Mesendoderm (in vitro differentiated cells): ENCODE measurements around the gene HMSD.
"Not testable (repeated sequence)": the region's sequence is repeated elsewhere in the genome, so short reads cannot be mapped to it uniquely, and the experiment has no call there.

ENCODE experiments used
- DNase-seq: peaks from one replicate; pipeline ENCODE4 v3.0.0; 2013
- H2AK5ac ChIP-seq: 2 replicates; pipeline ENCODE4 v1.6.1; 2013; ENCODE audit warnings: low read length, inconsistent platforms
- H2BK120ac ChIP-seq: 2 replicates; pipeline ENCODE4 v1.6.1; 2013; ENCODE audit warnings: low read depth, mild to moderate bottlenecking, low read length, moderate library complexity, mixed read lengths
- H2BK15ac ChIP-seq: replicated peaks from 2 replicates; pipeline ENCODE4 v1.6.1; 2013; ENCODE audit warnings: low read depth, mild to moderate bottlenecking, moderate library complexity
- H2BK5ac ChIP-seq: 2 replicates; pipeline ENCODE4 v1.6.1; 2013; ENCODE audit warnings: low read length, inconsistent platforms
- H3K18ac ChIP-seq: 2 replicates; pipeline ENCODE4 v1.6.1; 2013; ENCODE audit warnings: mild to moderate bottlenecking, low read length, mixed read lengths
- H3K23ac ChIP-seq: one replicate; pipeline ENCODE4 v1.6.1; 2013; ENCODE audit warnings: low read length
- H3K27ac ChIP-seq: 2 replicates; pipeline ENCODE4 v1.5.1; 2013; ENCODE audit warnings: low read depth, mild to moderate bottlenecking, inconsistent platforms, low read length, moderate library complexity
- H3K27me3 ChIP-seq: 2 replicates; pipeline ENCODE4 v1.6.1; 2013; ENCODE audit warnings: low read length, control low read depth, mild to moderate bottlenecking, inconsistent platforms; ENCODE audit not compliant: insufficient read depth, poor library complexity
- H3K36me3 ChIP-seq: 2 replicates; pipeline ENCODE4 v1.6.1; 2013; ENCODE audit warnings: low read length, inconsistent platforms; ENCODE audit not compliant: control insufficient read depth, insufficient read depth
- H3K4ac ChIP-seq: one replicate; pipeline ENCODE4 v1.6.1; 2013; ENCODE audit warnings: low read depth, mild to moderate bottlenecking, low read length, moderate library complexity
- H3K4me1 ChIP-seq: 2 replicates; pipeline ENCODE4 v1.6.1; 2013; ENCODE audit warnings: low read depth, low read length, inconsistent platforms; ENCODE audit not compliant: control insufficient read depth
- H3K4me2 ChIP-seq: 2 replicates; pipeline ENCODE4 v1.6.1; 2013; ENCODE audit warnings: low read length
- H3K4me3 ChIP-seq: 2 replicates; pipeline ENCODE4 v1.5.1; 2013; ENCODE audit warnings: mild to moderate bottlenecking, low read length
- H3K56ac ChIP-seq: one replicate; pipeline ENCODE4 v1.6.1; 2013; ENCODE audit warnings: low read length
- H3K79me1 ChIP-seq: 2 replicates; pipeline ENCODE4 v1.6.1; 2013; ENCODE audit warnings: low read length, inconsistent platforms
- H3K79me2 ChIP-seq: 2 replicates; pipeline ENCODE4 v1.6.1; 2013; ENCODE audit warnings: mild to moderate bottlenecking, low read length; ENCODE audit not compliant: control insufficient read depth, insufficient read depth
- H3K9ac ChIP-seq: 2 replicates; pipeline ENCODE4 v1.6.1; 2013; ENCODE audit warnings: low read length, inconsistent platforms
- H4K5ac ChIP-seq: one replicate; pipeline ENCODE4 v1.6.1; 2013; ENCODE audit warnings: low read length
- H4K8ac ChIP-seq: one replicate; pipeline ENCODE4 v1.6.1; 2013; ENCODE audit warnings: low read depth, mild to moderate bottlenecking, control low read depth, low read length, moderate library complexity
- WGBS: extraction: QIAGEN DNeasy Blood & Tissue Kit; methylation state at CpG from one replicate; pipeline ENCODE4 v1.1.7; 2013; ENCODE audit warnings: low lambda C conversion rate, missing lambda C conversion rate; ENCODE audit not compliant: insufficient coverage; ENCODE audit errors: extremely low coverage; 5-methylcytosine and 5-hydroxymethylcytosine counted together

The HMSD gene

DNA sequence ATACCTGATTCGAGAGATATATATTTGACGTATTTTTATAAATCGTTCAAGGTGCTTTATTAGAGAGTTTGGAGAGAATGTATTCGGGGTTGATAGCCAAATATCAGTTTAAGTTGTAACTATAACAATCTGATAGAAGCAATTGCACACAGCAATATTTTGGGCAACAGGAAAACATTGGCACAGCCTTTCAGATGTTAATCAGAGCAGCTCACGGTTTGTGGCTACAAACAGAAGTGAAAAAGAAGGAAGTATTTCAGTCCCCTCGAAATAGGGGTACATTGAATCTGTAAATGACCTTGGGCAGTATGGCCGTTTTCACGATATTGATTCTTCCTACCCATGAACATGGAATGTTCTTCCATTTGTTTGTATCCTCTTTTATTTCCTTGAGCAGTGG is 20.8 kb upstream of the HMSD start:
- Histone ChIP-seq H3K56ac (no peak overlapping the region), H3K79me2 (no peaks in the 10 kb centered on the region), H4K8ac (no peak overlapping the region), H4K5ac (no peak overlapping the region), H3K23ac (no peak overlapping the region), H3K36me3 (no peaks in the 10 kb centered on the region), H2BK5ac (no peak overlapping the region), H3K4ac (no peak overlapping the region), H3K27me3 (no peaks in the 10 kb centered on the region), H2BK120ac (no peak overlapping the region), H3K9ac (no peak overlapping the region), H3K4me3 (no peak overlapping the region), H3K79me1 (no peaks in the 10 kb centered on the region), H3K4me2 (no peak overlapping the region), H3K27ac (no peak overlapping the region), H2BK15ac (no peak overlapping the region), H3K18ac (no peak overlapping the region), H2AK5ac (no peak overlapping the region), H3K4me1 (no peaks in the 10 kb centered on the region)
- WGBS = 100% methylated on average over 4 of the region's 8 CpGs
- no peak for DNase-seq

DNA sequence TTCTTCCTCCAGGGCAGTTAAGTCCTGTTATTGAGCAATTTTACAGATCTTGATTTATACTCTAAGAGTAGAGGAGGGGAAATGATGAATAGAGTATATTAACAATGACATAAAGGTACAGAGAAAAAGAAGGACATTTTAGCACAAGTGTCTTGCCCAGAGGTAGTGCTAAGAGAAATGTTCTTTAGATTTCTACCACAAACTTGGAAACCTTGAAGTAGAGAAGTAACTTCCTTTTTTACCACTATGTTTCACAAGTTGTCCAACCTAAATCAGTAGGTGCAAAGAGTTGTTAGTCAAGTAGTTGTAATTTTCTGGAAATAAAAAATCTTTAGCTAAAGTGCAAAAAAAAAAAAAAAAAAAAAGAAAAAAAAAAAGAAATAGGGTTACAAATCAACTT is 19.7 kb upstream of the HMSD start:
- H4K8ac ChIP-seq, H2AK5ac ChIP-seq, H3K18ac ChIP-seq, H3K79me1 ChIP-seq, H3K4me2 ChIP-seq, H3K23ac ChIP-seq, H3K4ac ChIP-seq, H2BK15ac ChIP-seq, H3K9ac ChIP-seq, H2BK120ac ChIP-seq, H3K56ac ChIP-seq, H3K27me3 ChIP-seq, H3K79me2 ChIP-seq, H3K36me3 ChIP-seq, H3K4me3 ChIP-seq, H2BK5ac ChIP-seq, DNase-seq, H3K27ac ChIP-seq, H4K5ac ChIP-seq, H3K4me1 ChIP-seq: not testable (repeated sequence)

DNA sequence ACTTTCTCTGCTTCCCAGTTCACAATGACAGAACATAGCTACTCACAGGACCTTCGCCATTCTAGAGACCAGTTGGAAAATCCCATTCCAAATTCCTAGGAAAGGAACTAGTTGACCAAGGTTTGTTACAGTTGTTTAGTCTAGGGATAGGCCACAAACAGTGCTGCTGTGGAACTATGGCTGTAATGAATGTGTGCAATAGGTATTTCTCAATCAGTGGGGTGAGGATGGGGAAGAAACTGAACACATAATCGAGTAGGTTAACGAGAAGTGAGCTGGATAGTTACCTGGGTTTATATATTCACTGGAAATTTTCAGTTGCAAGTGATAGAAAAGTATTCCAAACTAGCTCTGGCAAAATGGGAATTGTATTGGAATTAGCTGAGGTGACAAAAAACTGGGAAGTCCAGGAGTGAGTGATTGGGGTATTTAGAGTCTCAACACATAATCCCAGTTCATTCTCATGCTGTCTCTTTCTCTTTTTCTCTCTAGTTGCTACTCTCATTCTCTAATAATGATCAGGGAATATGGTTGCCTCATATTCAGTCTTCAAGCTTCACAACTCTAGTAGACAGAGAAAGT is 18.2 kb upstream of the HMSD start:
- Histone ChIP-seq H3K27me3 (no peaks in the 10 kb centered on the region), H3K4me1 (no peaks in the 10 kb centered on the region), H2AK5ac (no peak overlapping the region), H3K4me3 (no peak overlapping the region), H3K18ac (no peak overlapping the region), H3K56ac (no peak overlapping the region), H3K4ac (no peak overlapping the region), H2BK5ac (no peak overlapping the region), H3K79me1 (no peaks in the 10 kb centered on the region), H3K9ac (no peak overlapping the region), H3K4me2 (no peak overlapping the region), H3K79me2 (no peaks in the 10 kb centered on the region), H2BK15ac (no peak overlapping the region), H3K36me3 (no peaks in the 10 kb centered on the region), H3K23ac (no peak overlapping the region), H2BK120ac (no peak overlapping the region), H3K27ac (no peak overlapping the region), H4K5ac (no peak overlapping the region), H4K8ac (no peak overlapping the region)
- DNase-seq = no peak
- no CpG with 5 or more reads among the region's 3 CpGs for WGBS

DNA sequence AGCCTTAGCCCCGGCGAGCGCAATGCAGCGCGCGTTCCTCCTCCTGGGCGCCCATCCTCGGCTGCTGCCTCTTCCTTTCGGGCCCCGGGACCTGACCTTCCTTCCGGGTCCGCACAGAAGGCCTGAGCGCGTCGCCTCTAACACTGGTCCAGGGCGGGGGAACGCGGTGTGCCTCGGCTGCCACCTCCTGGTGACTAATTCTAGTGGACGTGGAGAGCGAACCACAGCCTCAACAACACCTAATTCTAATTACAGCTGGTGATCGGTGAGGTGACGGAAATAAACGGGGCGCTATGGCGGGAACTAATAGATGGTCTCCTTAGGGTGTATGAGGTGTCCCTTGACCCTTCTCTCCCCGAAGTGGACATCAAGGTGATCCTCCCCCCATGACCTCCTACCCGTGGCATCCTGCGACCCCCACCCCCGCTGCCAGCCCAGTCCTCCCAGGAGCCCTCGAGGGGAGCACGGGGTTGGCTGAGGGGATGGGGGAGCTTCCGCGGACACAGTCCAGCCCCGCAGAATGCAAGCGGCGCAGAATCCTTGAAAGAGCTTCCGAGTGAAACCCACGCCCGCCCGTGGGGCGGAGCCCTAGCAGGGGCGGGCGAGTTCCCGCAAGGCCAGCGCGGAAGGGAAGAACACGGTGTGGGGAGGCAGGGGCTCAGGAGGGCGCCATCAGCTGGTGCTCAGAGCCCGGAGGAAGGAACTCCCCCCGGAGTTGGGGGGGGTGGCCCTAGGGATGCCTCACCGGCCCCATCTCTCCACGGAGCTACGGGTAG is 12.8 kb upstream of the HMSD start:
- Histone ChIP-seq H3K79me1 (no peaks in the 10 kb centered on the region), H3K4me2 (peak overlapping the region; percentile 95), H3K4me1 (no peaks in the 10 kb centered on the region), H3K27ac (no peak overlapping the region), H3K4me3 (peak overlapping the region; percentile 51), H2AK5ac (no peak overlapping the region), H3K23ac (no peak overlapping the region), H3K9ac (peak overlapping the region; percentile 63), H3K18ac (peak overlapping the region; percentile 19), H2BK5ac (no peak overlapping the region), H4K8ac (no peak overlapping the region), H3K36me3 (no peaks in the 10 kb centered on the region), H4K5ac (no peak overlapping the region), H3K4ac (no peak overlapping the region), H3K56ac (peak overlapping the region; percentile 79), H2BK15ac (no peak overlapping the region), H3K27me3 (no peaks in the 10 kb centered on the region), H2BK120ac (no peak overlapping the region), H3K79me2 (no peaks in the 10 kb centered on the region)
- peak; percentile 92 for DNase-seq
- WGBS = no CpG with 5 or more reads among the region's 54 CpGs

DNA sequence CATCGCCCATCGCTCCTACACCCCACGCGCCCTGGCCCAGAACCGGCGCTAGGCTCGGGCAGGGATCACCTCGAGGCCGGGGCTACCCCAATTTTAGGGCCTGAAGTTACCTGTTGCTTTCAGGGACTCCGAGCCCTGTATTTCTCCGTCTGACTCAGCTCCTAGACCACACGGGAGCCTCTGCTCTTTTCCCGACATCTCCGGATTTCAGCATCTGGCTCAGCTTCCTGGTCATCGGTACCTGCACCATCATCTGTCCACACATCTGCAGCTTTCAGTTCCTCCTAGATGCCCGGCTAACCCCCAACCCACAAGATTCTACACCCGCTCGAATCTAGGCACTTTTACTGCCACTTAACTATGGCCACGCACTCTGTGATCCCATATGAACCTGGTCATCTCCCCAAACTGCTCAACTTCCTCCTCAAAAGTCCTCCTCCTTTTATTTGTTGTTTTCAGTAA is 12.1 kb upstream of the HMSD start:
- peak overlapping the region; percentile 49 for H3K56ac ChIP-seq
- no peak overlapping the region for H3K27ac ChIP-seq
- no peaks in the 10 kb centered on the region for H3K4me1 ChIP-seq
- no peaks in the 10 kb centered on the region for H3K79me1 ChIP-seq
- no peak overlapping the region for H3K4ac ChIP-seq
- H3K9ac ChIP-seq = no peak overlapping the region
- no peaks in the 10 kb centered on the region for H3K79me2 ChIP-seq
- no peaks in the 10 kb centered on the region for H3K27me3 ChIP-seq
- DNase-seq = peak; percentile 3
- H4K5ac ChIP-seq = no peak overlapping the region
- H4K8ac ChIP-seq = no peak overlapping the region
- H3K36me3 ChIP-seq = no peaks in the 10 kb centered on the region
- peak overlapping the region; percentile 95 for H3K4me2 ChIP-seq
- no peak overlapping the region for H2BK120ac ChIP-seq
- H3K23ac ChIP-seq = no peak overlapping the region
- no peak overlapping the region for H3K18ac ChIP-seq
- WGBS = no CpG with 5 or more reads among the region's 19 CpGs
- H2AK5ac ChIP-seq = no peak overlapping the region
- H2BK15ac ChIP-seq = no peak overlapping the region
- no peak overlapping the region for H3K4me3 ChIP-seq
- no peak overlapping the region for H2BK5ac ChIP-seq

DNA sequence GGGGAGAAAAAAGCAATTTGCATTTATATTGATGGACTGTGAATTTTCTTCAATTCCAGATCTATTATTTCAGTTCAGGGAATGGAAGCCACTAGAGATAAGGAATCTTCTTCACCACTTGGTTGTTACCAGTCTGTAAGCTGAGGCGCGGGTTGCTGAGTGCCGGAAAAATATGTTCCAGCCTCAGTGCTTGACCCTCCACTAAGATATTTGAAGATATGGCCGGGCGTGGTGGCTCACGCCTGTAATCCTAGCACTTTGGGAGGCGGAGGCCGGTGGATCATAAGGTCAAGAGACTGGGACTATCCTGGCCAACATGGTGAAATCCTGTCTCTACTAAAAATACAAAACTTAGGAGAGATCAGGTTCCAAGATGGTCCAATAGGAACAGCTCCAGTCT is 9.1 kb upstream of the HMSD start:
- Histone ChIP-seq H3K4ac (no peak overlapping the region), H3K27ac (no peak overlapping the region), H2AK5ac (no peak overlapping the region), H4K5ac (no peak overlapping the region), H3K18ac (no peak overlapping the region), H2BK15ac (no peak overlapping the region), H3K79me1 (no peaks in the 10 kb centered on the region), H3K79me2 (no peaks in the 10 kb centered on the region), H3K27me3 (no peaks in the 10 kb centered on the region), H2BK5ac (no peak overlapping the region), H3K4me1 (no peaks in the 10 kb centered on the region), H3K9ac (no peak overlapping the region), H2BK120ac (no peak overlapping the region), H3K56ac (no peak overlapping the region), H4K8ac (no peak overlapping the region), H3K23ac (no peak overlapping the region), H3K4me2 (no peak overlapping the region), H3K36me3 (no peaks in the 10 kb centered on the region), H3K4me3 (no peak overlapping the region)
- DNase-seq = no peak
- no CpG with 5 or more reads among the region's 8 CpGs for WGBS
